ENCODE data around the gene APBB1IP.
"Not testable (repeated sequence)": the region's sequence is repeated elsewhere in the genome, so short reads cannot be mapped to it uniquely, and the experiment has no call there.

The APBB1IP gene

GRCh38 chr10:26483554-26483953, 45.4 kb downstream of the APBB1IP start:
- no peak for TF ChIP-seq CTCF (IDR thresholded peaks at IDR 0.05; ENCODE audit: low read depth, low read length, missing control alignments)
- DNase-seq (ENCODE audit: extremely low read depth, low read depth) = no peak
- no peak overlapping the region for H3K4me3 ChIP-seq (replicated peaks; ENCODE audit: low read depth, low read length)

DNA sequence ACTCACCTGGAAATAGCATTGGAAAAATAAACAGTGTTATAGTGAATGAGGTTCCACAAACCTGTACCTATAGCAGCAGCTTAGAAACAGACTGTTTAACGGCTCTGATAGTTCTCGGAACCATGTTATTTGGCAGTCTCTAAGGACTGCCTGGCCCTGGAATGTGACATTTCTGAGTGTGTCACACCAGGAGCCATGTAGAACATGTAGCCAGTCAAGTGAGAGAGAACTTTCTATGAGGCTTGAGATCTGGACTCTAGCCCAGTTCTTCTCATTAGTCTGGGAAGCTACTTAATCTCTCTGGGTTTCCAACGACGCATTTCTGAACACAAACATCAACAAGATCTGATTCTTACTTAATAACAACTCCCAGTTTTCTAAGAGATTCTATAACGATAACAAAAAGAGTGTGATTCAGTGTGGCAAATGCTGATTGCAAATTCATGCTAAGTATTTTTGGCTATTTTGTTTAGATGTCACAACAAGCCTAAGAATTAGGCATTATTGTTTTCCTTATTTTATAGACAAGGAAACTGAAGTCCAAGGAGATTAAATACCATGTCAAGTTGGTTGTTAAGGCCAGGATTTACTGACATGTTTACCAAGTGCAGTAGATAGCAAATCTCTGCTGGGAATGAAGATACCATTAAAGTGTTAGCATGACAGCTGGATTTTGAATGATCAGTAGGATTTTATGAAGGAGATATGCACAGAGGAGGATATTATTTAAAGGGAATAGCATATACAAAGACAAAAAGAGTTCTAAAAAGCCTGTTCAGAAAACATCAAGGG, 47.2 kb downstream of the APBB1IP start:
- no peak for TF ChIP-seq CTCF (IDR thresholded peaks at IDR 0.05; ENCODE audit: low read depth, low read length, missing control alignments)
- DNase-seq (ENCODE audit: extremely low read depth, low read depth) = no peak
- no peak overlapping the region for H3K4me3 ChIP-seq (replicated peaks; ENCODE audit: low read depth, low read length)

- DNase-seq (ENCODE audit: extremely low read depth, low read depth) = peak; percentile 35
- no peak overlapping the region for H3K4me3 ChIP-seq (replicated peaks; ENCODE audit: low read depth, low read length)
- no peak for TF ChIP-seq CTCF (IDR thresholded peaks at IDR 0.05; ENCODE audit: low read depth, low read length, missing control alignments)
Observed at GRCh38 chr10:26486304-26486703, 48.2 kb downstream of the APBB1IP start.

DNA sequence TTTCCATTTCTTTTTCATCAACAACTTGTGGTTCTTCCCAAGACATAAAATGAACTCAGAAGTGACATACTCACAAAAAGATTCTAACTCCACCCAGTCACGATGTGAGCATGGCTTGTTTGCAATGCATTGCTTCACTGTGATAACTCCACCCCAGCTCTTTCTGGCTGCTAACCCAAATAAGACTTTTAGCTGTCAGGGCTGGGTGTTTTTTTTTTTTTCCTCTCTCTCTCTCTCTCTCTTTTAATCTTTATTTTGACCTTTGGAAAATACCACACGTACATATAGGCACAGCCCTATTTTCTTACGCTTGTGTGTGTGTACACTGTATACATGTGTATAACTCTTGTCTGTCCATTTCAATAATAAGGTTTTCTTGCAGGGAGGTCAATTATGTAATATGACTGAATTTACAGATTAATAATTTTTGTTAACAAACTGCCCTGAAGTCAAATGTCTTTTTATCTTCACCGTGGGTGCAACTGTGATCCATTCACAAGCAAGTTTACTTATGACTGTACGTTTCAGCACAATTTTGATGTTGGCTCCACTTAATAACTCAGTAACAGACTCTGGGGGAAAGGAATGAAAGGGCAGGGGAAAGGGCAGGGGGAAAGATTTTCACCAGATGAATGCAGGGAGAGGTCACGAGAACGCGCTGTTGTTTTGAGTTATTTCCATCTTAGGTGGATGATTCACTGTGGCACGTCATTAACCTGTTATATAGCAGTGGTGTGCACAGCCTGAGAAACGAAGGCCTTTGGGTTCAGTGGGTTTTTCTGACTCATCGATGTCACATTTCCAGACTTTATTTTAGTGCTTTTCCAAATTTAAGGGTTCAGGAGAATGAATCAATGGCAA, 49.1 kb downstream of the APBB1IP start:
- DNase-seq (ENCODE audit: extremely low read depth, low read depth) = peak; percentile 61
- TF ChIP-seq CTCF (IDR thresholded peaks at IDR 0.05; ENCODE audit: low read depth, low read length, missing control alignments) = no peak
- H3K4me3 ChIP-seq (replicated peaks; ENCODE audit: low read depth, low read length) = no peak overlapping the region

DNA sequence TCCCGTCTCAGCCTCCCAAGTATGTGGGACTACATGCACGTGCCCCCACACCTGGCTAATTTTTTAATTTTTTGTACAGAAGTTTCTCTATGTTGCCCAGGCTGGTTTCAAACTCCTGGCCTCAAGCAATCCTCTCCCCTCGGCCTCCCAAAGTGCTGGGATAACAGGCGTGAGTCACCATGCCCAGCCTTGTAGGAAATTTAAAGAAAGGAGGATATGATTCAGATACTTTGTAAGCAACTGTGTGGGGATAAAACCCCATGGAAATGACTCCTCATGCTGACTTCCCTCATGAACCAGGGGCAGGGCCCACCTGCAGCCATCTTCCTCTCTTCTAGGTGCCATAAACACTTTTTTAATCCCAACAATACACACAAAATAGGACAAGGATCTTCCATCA, 50.2 kb downstream of the APBB1IP start:
- no peak for DNase-seq (ENCODE audit: extremely low read depth, low read depth)
- TF ChIP-seq CTCF (IDR thresholded peaks at IDR 0.05; ENCODE audit: low read depth, low read length, missing control alignments) = no peak
- H3K4me3 ChIP-seq (replicated peaks; ENCODE audit: low read depth, low read length) = no peak overlapping the region

DNA sequence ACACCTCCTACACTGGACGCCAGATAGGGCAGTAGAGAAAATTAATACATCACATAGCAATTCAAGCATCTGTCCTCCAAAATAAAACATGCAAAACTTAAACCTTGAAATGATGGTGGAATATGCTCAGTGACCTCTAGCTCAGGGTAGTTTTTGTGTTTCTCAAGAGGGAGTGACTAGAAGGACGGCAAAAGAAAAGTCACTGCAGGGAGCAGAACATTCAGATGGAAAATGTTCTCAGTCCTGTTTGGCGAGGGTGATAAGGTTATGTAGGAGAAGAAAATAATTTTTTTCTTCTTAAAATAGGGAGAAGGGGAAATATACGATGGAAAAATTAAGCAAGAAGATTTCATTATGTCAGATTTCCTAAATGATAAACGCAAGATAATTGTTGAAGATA, 50.9 kb downstream of the APBB1IP start:
- DNase-seq (ENCODE audit: extremely low read depth, low read depth) = no peak
- TF ChIP-seq CTCF (IDR thresholded peaks at IDR 0.05; ENCODE audit: low read depth, low read length, missing control alignments) = no peak
- H3K4me3 ChIP-seq (replicated peaks; ENCODE audit: low read depth, low read length) = no peak overlapping the region

GRCh38 chr10:26490367-26490766, 52.2 kb downstream of the APBB1IP start:
- DNase-seq (ENCODE audit: extremely low read depth, low read depth); H3K4me3 ChIP-seq (replicated peaks; ENCODE audit: low read depth, low read length): not testable (repeated sequence)
